PC-3 (cell line): ENCODE data around the gene GRPR. TPM values are rescaled to one million over a fixed set of nuclear protein-coding genes. Genes with fewer than 3 reads are reported as not detected.

Source experiments
- total RNA-seq: library from RNA; depleted of rRNA; stranded (reverse); fragments of >200 nt; gene quantifications from 2 replicates; pipeline ENCODE4 v1.2.3, GENCODE V29; 2014; rRNA removed

The GRPR gene
- total RNA-seq, 1 experiment from 2014 or later, result 26.5 TPM

Other genes with a start within 250 kb of the GRPR start
- 0.58 and 0.87 TPM in 2 replicates for gene MAGEB17, start 43.9 kb downstream of the GRPR start, total RNA-seq